Smooth muscle cell of the pulmonary artery (primary cell): ENCODE data around the gene TCP11L2. TPM values are rescaled to one million over a fixed set of nuclear protein-coding genes. Genes with fewer than 3 reads are reported as not detected.

Experiments used
- total RNA-seq: library from RNA; depleted of rRNA; stranded (reverse); fragments of >200 nt; gene quantifications from 2 replicates; pipeline ENCODE4 v1.2.3, GENCODE V29; 2014

The TCP11L2 gene
- 28.8 and 41.2 TPM in 2 replicates for total RNA-seq

GRCh38 chr12:106302401-106303201 is at the start of gene TCP11L2:
TCP11L2 (plus strand) TSS chr12:106302733; CDS start chr12:106311076, 8,343 bp downstream.

GRCh38 chr12:106357549-106358395 is 55.2 kb downstream of the TCP11L2 start, which contains the start of gene POLR3B:
POLR3B (plus strand) TSS chr12:106357748; CDS start chr12:106357880, 132 bp downstream.

Other genes starting within 250 kb of the TCP11L2 start
- gene NUAK1, start 163.8 kb upstream of the TCP11L2 start, total RNA-seq: 15.6 and 31.4 TPM in 2 replicates
- gene CKAP4, start 54.7 kb upstream of the TCP11L2 start, total RNA-seq: 317 and 454 TPM in 2 replicates
- gene POLR3B, start 55.0 kb downstream of the TCP11L2 start, total RNA-seq: 10.1 and 13.1 TPM in 2 replicates